T-helper 22 cell (primary cell): ENCODE measurements around the gene AKR1C2.
"Not testable (repeated sequence)": the region's sequence is repeated elsewhere in the genome, so short reads cannot be mapped to it uniquely, and the experiment has no call there.

ENCODE experiments used
- DNase-seq: peaks from one replicate; pipeline ENCODE4 v3.0.0-alpha.2; 2020; ENCODE audit warnings: low read depth

The AKR1C2 gene

GRCh38 chr10:5003127-5004029, at the start of gene AKR1C2:
TSS of gene AKR1C2 (minus strand) at chr10:5003857. CDS start at chr10:5003835, 22 bp downstream.
- not testable (repeated sequence) for DNase-seq

GRCh38 chr10:5052951-5053500, 49.4 kb upstream of the AKR1C2 start:
- not testable (repeated sequence) for DNase-seq

GRCh38 chr10:5047912-5048628, 44.4 kb upstream of the AKR1C2 start:
- DNase-seq: no peak

- not testable (repeated sequence) for DNase-seq
Observed at GRCh38 chr10:5047055-5047454, 43.4 kb upstream of the AKR1C2 start.

- DNase-seq: no peak
Observed at GRCh38 chr10:5046410-5046809, 42.8 kb upstream of the AKR1C2 start.

- no peak for DNase-seq
Observed at GRCh38 chr10:5045095-5045494, 41.4 kb upstream of the AKR1C2 start.

- no peak for DNase-seq
Observed at GRCh38 chr10:5043716-5044115, 40.1 kb upstream of the AKR1C2 start.

- DNase-seq: no peak
Observed at GRCh38 chr10:5042922-5043321, 39.3 kb upstream of the AKR1C2 start.

- DNase-seq: no peak
Observed at GRCh38 chr10:5041471-5042023, 37.9 kb upstream of the AKR1C2 start.

GRCh38 chr10:5040781-5041470, 37.3 kb upstream of the AKR1C2 start:
- DNase-seq: no peak

GRCh38 chr10:5040010-5040673, 36.5 kb upstream of the AKR1C2 start:
- no peak for DNase-seq

- DNase-seq: no peak
Observed at GRCh38 chr10:5038733-5039132, 35.1 kb upstream of the AKR1C2 start.

- DNase-seq: no peak
Observed at GRCh38 chr10:5038101-5038500, 34.4 kb upstream of the AKR1C2 start.

- no peak for DNase-seq
Observed at GRCh38 chr10:5036511-5036910, 32.9 kb upstream of the AKR1C2 start.

GRCh38 chr10:5035356-5035755, 31.7 kb upstream of the AKR1C2 start:
- DNase-seq: no peak

GRCh38 chr10:5034588-5034987, 30.9 kb upstream of the AKR1C2 start:
- no peak for DNase-seq

GRCh38 chr10:5033061-5033778, 29.6 kb upstream of the AKR1C2 start:
- DNase-seq: no peak

- not testable (repeated sequence) for DNase-seq
Observed at GRCh38 chr10:5032444-5032843, 28.8 kb upstream of the AKR1C2 start.

GRCh38 chr10:5031588-5031987, 27.9 kb upstream of the AKR1C2 start:
- DNase-seq: not testable (repeated sequence)

GRCh38 chr10:5030989-5031388, 27.3 kb upstream of the AKR1C2 start:
- no peak for DNase-seq

GRCh38 chr10:5025461-5025881, 21.8 kb upstream of the AKR1C2 start:
- not testable (repeated sequence) for DNase-seq
